Measurements from ENCODE around the gene SHH.

- TF ChIP-seq CTCF (IDR thresholded peaks at IDR 0.05), result no peak
- TF ChIP-seq POLR2A (IDR thresholded peaks at IDR 0.05), result no peak
These were observed 19.8 kb downstream of the SHH start for GRCh38 chr7:155792315-155792960.
